NCI-H748 (cell line): Measurements from ENCODE around the gene STUM.
A peak's percentile ranks its signal among the peaks of the same experiment; 100 is the strongest.

Experiments used
- DNase-seq: peaks from one replicate; lab custom pipeline; 2025; ENCODE audit not compliant: unreplicated experiment; lab: John Stamatoyannopoulos, UW

Gene STUM

GRCh38 chr1:226624526-226624925 lies 76.0 kb downstream of the STUM start:
- DNase-seq: no peak

GRCh38 chr1:226625326-226625725 lies 76.8 kb downstream of the STUM start:
- DNase-seq: no peak

GRCh38 chr1:226625832-226626576 lies 77.4 kb downstream of the STUM start:
- DNase-seq: no peak

GRCh38 chr1:226626577-226626956 lies 78.0 kb downstream of the STUM start:
- peak; percentile 3 for DNase-seq

GRCh38 chr1:226627050-226627755 lies 78.6 kb downstream of the STUM start:
- peak; percentile 43 for DNase-seq

- no peak for DNase-seq
Measured at GRCh38 chr1:226627924-226628611, 79.5 kb downstream of the STUM start.

GRCh38 chr1:226628612-226629155 lies 80.1 kb downstream of the STUM start:
- DNase-seq: peak; percentile 83

- no peak for DNase-seq
Measured at GRCh38 chr1:226629210-226629895, 80.8 kb downstream of the STUM start.

GRCh38 chr1:226629896-226630550 lies 81.5 kb downstream of the STUM start:
- no peak for DNase-seq

GRCh38 chr1:226630592-226630991 lies 82.0 kb downstream of the STUM start:
- no peak for DNase-seq

- DNase-seq: no peak
Measured at GRCh38 chr1:226631229-226632000, 82.9 kb downstream of the STUM start.

GRCh38 chr1:226632169-226632879 lies 83.8 kb downstream of the STUM start:
- no peak for DNase-seq

- no peak for DNase-seq
Measured at GRCh38 chr1:226632922-226633351, 84.4 kb downstream of the STUM start.

- no peak for DNase-seq
Measured at GRCh38 chr1:226633541-226634165, 85.1 kb downstream of the STUM start.

GRCh38 chr1:226634166-226634588 lies 85.6 kb downstream of the STUM start:
- DNase-seq: peak; percentile 54

GRCh38 chr1:226634611-226635246 lies 86.2 kb downstream of the STUM start:
- no peak for DNase-seq

- no peak for DNase-seq
Measured at GRCh38 chr1:226635456-226635941, 86.9 kb downstream of the STUM start.

GRCh38 chr1:226636847-226637096 lies 88.2 kb downstream of the STUM start:
- DNase-seq: no peak
